Left ventricle myocardium inferior (tissue), 1 donor: Measurements from ENCODE around the gene STAG3. TPM values are rescaled to one million over a fixed set of nuclear protein-coding genes. Genes with fewer than 3 reads are reported as not detected.
A peak's percentile ranks its signal among the peaks of the same experiment; 100 is the strongest.

Experiments used
- DNase-seq: peaks from one replicate; pipeline ENCODE4 v3.0.0-alpha.2; 2020
- H3K27ac ChIP-seq: fragments of 200-600 bp; replicated peaks from 2 replicates; pipeline ENCODE4 v1.8.0; 2021
- H3K27me3 ChIP-seq: fragments of 200-600 bp; 2 replicates; pipeline ENCODE4 v1.8.0; 2021; ENCODE audit warnings: low read depth
- H3K36me3 ChIP-seq: fragments of 200-600 bp; 2 replicates; pipeline ENCODE4 v1.8.0; 2021
- H3K4me1 ChIP-seq: fragments of 200-600 bp; 2 replicates; pipeline ENCODE4 v1.8.0; 2021
- H3K4me3 ChIP-seq: fragments of 200-600 bp; 2 replicates; pipeline ENCODE4 v1.8.0; 2021; ENCODE audit warnings: mild to moderate bottlenecking, moderate library complexity
- H3K9me3 ChIP-seq: fragments of 200-600 bp; replicated peaks from 2 replicates; pipeline ENCODE4 v1.8.0; 2021
- intact Hi-C: fragments of 100-400 bp; cut with micrococcal nuclease; formaldehyde crosslinking; loops from one replicate; pipeline ENCODE4 v1.11.0; 2022
- total RNA-seq: library from RNA; stranded (reverse); fragmentation: NEBNext Ultra II Directional; extraction: Animal tissue kit (Norgen Biotek cat#: 25700); gene quantifications from one replicate; pipeline ENCODE4 v1.2.1, GENCODE V29; 2021
- TF ChIP-seq, protein P1 (sequence below): fragments of 200-600 bp; IDR thresholded peaks from 2 replicates; pipeline ENCODE4 v1.8.0; 2021; ENCODE audit warnings: antibody characterized with exemption, mild to moderate bottlenecking, borderline replicate concordance
- donor health status: DM: no; HTN: yes; CAD: no; lungs with severe emphysema.

STAG3 gene
- total RNA-seq, 1 donor from 2014 or later, result 0.74 TPM

- no peak overlapping the region for H3K27ac ChIP-seq
- H3K27me3 ChIP-seq, result peaks cover 62% of the 10 kb centered on the region
- no peaks in the 10 kb centered on the region for H3K36me3 ChIP-seq
- H3K4me1 ChIP-seq, result peaks cover 27% of the 10 kb centered on the region
- intact Hi-C loops, result no loop called here
- TF ChIP-seq, protein P1, sequence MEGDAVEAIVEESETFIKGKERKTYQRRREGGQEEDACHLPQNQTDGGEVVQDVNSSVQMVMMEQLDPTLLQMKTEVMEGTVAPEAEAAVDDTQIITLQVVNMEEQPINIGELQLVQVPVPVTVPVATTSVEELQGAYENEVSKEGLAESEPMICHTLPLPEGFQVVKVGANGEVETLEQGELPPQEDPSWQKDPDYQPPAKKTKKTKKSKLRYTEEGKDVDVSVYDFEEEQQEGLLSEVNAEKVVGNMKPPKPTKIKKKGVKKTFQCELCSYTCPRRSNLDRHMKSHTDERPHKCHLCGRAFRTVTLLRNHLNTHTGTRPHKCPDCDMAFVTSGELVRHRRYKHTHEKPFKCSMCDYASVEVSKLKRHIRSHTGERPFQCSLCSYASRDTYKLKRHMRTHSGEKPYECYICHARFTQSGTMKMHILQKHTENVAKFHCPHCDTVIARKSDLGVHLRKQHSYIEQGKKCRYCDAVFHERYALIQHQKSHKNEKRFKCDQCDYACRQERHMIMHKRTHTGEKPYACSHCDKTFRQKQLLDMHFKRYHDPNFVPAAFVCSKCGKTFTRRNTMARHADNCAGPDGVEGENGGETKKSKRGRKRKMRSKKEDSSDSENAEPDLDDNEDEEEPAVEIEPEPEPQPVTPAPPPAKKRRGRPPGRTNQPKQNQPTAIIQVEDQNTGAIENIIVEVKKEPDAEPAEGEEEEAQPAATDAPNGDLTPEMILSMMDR, result no peak
- no peaks in the 10 kb centered on the region for H3K9me3 ChIP-seq
- H3K4me3 ChIP-seq, result no peak overlapping the region
- no peak for DNase-seq
Observed at GRCh38 chr7:100166317-100166940, 11.3 kb upstream of the STAG3 start.

- Histone ChIP-seq H3K27me3 (peaks cover 70% of the 10 kb centered on the region), H3K9me3 (no peaks in the 10 kb centered on the region), H3K36me3 (no peaks in the 10 kb centered on the region), H3K4me1 (peaks cover 32% of the 10 kb centered on the region), H3K4me3 (peak overlapping the region; percentile 62), H3K27ac (peak overlapping the region; percentile 77)
- TF ChIP-seq, protein P1, result no peak
- no peak for DNase-seq
- intact Hi-C loops, result no loop called here
Observed at GRCh38 chr7:100166970-100167911, 10.5 kb upstream of the STAG3 start.

- no peak for DNase-seq
- TF ChIP-seq, protein P1, result no peak
- H3K27me3 ChIP-seq, result peaks cover 76% of the 10 kb centered on the region
- H3K27ac ChIP-seq, result peak overlapping the region; percentile 77
- H3K4me3 ChIP-seq, result peak overlapping the region; percentile 62
- intact Hi-C loops, result no loop called here
- peaks cover 32% of the 10 kb centered on the region for H3K4me1 ChIP-seq
- H3K36me3 ChIP-seq, result no peaks in the 10 kb centered on the region
- no peaks in the 10 kb centered on the region for H3K9me3 ChIP-seq
Observed at GRCh38 chr7:100167912-100168323, 9.8 kb upstream of the STAG3 start.

- DNase-seq, result no peak
- H3K4me1 ChIP-seq, result peaks cover 32% of the 10 kb centered on the region
- peak overlapping the region; percentile 62 for H3K4me3 ChIP-seq
- no peaks in the 10 kb centered on the region for H3K9me3 ChIP-seq
- TF ChIP-seq, protein P1, result no peak
- peak overlapping the region; percentile 77 for H3K27ac ChIP-seq
- peaks cover 81% of the 10 kb centered on the region for H3K27me3 ChIP-seq
- H3K36me3 ChIP-seq, result no peaks in the 10 kb centered on the region
- intact Hi-C loops, result no loop called here
Observed at GRCh38 chr7:100169147-100169850, 8.4 kb upstream of the STAG3 start.

DNA sequence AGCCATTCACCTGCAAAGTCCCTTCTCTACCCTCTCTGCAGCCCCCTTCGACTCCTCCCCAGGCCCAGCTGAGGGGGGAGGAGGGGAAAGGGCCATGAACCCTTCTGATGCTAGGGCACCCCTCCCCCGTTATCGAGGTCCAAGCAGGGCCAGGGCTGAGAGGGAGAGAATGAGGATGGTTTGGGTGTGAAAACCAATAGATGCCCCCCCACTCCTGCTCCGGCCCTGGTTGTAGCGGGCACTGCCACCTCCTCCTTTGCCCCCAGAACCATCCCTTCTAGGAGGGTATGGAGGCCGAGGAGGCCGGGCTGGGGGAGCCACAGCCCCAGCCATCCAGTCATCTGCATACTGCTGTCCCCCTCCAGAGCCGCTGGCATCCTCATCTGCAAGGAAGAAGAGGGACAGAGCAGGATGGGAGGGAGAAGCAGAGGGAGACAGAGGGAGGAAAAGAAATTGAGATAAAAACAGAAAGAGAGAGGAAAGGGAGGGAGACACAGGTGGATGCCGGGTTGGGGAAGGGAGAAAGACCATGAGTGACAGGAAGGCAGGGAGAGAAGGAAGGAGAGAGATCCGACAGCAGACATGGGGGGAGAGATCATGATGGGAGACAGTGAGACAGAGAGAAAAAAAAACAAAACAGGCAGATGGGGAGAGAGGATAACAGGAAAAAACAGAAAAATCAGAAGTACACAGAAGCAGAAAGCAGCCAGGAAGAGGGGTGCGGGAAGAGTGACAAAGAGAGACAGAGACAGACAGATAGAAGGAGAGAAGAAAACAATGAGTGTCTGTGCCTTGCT lies 7.4 kb upstream of the STAG3 start:
- Histone ChIP-seq H3K36me3 (no peaks in the 10 kb centered on the region), H3K4me3 (no peak overlapping the region), H3K4me1 (peaks cover 32% of the 10 kb centered on the region), H3K27me3 (peaks cover 75% of the 10 kb centered on the region), H3K9me3 (no peaks in the 10 kb centered on the region), H3K27ac (no peak overlapping the region)
- TF ChIP-seq, protein P1, result no peak
- intact Hi-C loops, result no loop called here
- no peak for DNase-seq
